CD4-positive, alpha-beta T cell (primary cell): ENCODE data around the gene HNRNPC. TPM values are rescaled to one million over a fixed set of nuclear protein-coding genes. Genes with fewer than 3 reads are reported as not detected.
"Not testable (repeated sequence)": the region's sequence is repeated elsewhere in the genome, so short reads cannot be mapped to it uniquely, and the experiment has no call there.

Experiments
- ATAC-seq: fragments of 200-7000 bp; cut with Tn5 transposase; one replicate; pipeline ENCODE4 v1.10.0; 2022; ENCODE audit warnings: mild to moderate bottlenecking; ENCODE audit not compliant: poor library complexity
- CTCF ChIA-PET: fragments of 350-600 bp; sonication (Branson Sonifier 250); formaldehyde crosslinking; loops from one replicate; lab custom pipeline; 2021; ENCODE audit warnings: antibody characterized with exemption, inconsistent platforms; lab: Charles Lee
- POLR2A ChIA-PET: fragments of 350-600 bp; sonication (Branson Sonifier 250); formaldehyde crosslinking; loops from one replicate; lab custom pipeline; 2021; ENCODE audit warnings: antibody characterized with exemption, inconsistent platforms; lab: Charles Lee
- DNase-seq, 14 experiments: peaks; one replicate each; pipeline ENCODE4 v3.0.0-alpha.2; 2013 to 2020; ENCODE audit warnings: mixed read lengths in 2 of 14
- H3K27ac ChIP-seq, 2 donors: one replicate each; pipeline versions ENCODE4 v1.5.1 to v1.7.0; 2013; ENCODE audit warnings: low read length in 2 of 2, low read depth in 1 of 2, mild to moderate bottlenecking in 1 of 2
- H3K27me3 ChIP-seq, 2 experiments: 1 replicate in 1 of 2; 2 replicates in 1 of 2; pipeline versions ENCODE4 v1.6.1 to v1.7.0; 2013; ENCODE audit warnings: low read length in 2 of 2, control low read depth in 1 of 2, mild to moderate bottlenecking in 1 of 2, moderate library complexity in 1 of 2; ENCODE audit not compliant: insufficient read depth in 2 of 2, control insufficient read depth in 1 of 2
- H3K36me3 ChIP-seq: one replicate; pipeline ENCODE4 v1.6.1; 2013; ENCODE audit warnings: low read length, control low read depth; ENCODE audit not compliant: insufficient read depth
- H3K4me1 ChIP-seq: one replicate; pipeline ENCODE4 v1.6.1; 2013; ENCODE audit warnings: low read length, control low read depth; ENCODE audit not compliant: insufficient read depth
- H3K4me3 ChIP-seq: one replicate; pipeline ENCODE4 v1.5.1; 2013; ENCODE audit warnings: mild to moderate bottlenecking, low read length, moderate library complexity
- H3K9me3 ChIP-seq, 2 experiments: 1 replicate in 1 of 2; 2 replicates in 1 of 2; pipeline versions ENCODE4 v1.6.1 to v1.7.0; 2013; ENCODE audit warnings: low read length in 2 of 2, mild to moderate bottlenecking in 2 of 2, control low read depth in 1 of 2, moderate library complexity in 1 of 2; ENCODE audit not compliant: control insufficient read depth in 1 of 2, insufficient read depth in 1 of 2
- H3K27ac Mint-ChIP-seq: one replicate; pipeline ENCODE4 v1.8.0; 2020; ENCODE audit warnings: mixed read lengths
- H3K27me3 Mint-ChIP-seq: one replicate; pipeline ENCODE4 v1.8.0; 2021; ENCODE audit warnings: mixed read lengths
- H3K36me3 Mint-ChIP-seq: one replicate; pipeline ENCODE4 v1.8.0; 2021; ENCODE audit warnings: low read depth, mixed read lengths
- H3K4me1 Mint-ChIP-seq: one replicate; pipeline ENCODE4 v1.8.0; 2021; ENCODE audit warnings: low read depth, mixed read lengths
- H3K4me3 Mint-ChIP-seq: one replicate; pipeline ENCODE4 v1.8.0; 2020; ENCODE audit warnings: mild to moderate bottlenecking, mixed read lengths
- H3K9me3 Mint-ChIP-seq: one replicate; pipeline ENCODE4 v1.8.0; 2020; ENCODE audit warnings: mixed read lengths
- CTCF ChIP-seq: fragments of 200-600 bp; IDR thresholded peaks from one replicate; pipeline ENCODE4 v1.8.0; 2022; ENCODE audit warnings: antibody characterized with exemption, mild to moderate bottlenecking
- intact Hi-C, 2 experiments: fragments of 100-400 bp; cut with DNase I in 1 of 2; cut with micrococcal nuclease in 1 of 2; formaldehyde crosslinking; loops; one replicate each; pipeline versions ENCODE4 v1.15.1 to v1.9.0; 2023 to 2025; cut with DNase I, micrococcal nuclease
- total RNA-seq, 174 experiments: library from RNA in 2 of 174; stranded (reverse) in 2 of 174; gene quantifications; one replicate each; pipeline ENCODE4 v1.2.3 and lab custom pipeline; 2021 to 2026

The HNRNPC gene
- total RNA-seq, 2 experiments from 2014 or later, result 507 to 528 TPM

- TF ChIP-seq CTCF, result no peak
- H3K36me3 Mint-ChIP-seq, result no peaks in the 10 kb centered on the region
- Histone ChIP-seq H3K27ac (no peak within 1 kb of the TSS), H3K4me3 (no peak within 1 kb of the TSS), H3K27me3 (no peaks in the 10 kb centered on the region), H3K9me3 (no peaks in the 10 kb centered on the region), H3K4me1 (peaks cover 5% of the 10 kb centered on the region), H3K36me3 (no peaks in the 10 kb centered on the region)
- ChIA-PET CTCF (no interaction called here), POLR2A (interaction anchor here (0.7 kb wide), 1 partner anchor 10 kb away, joined by 4 read pairs; no protein-coding TSS in a partner anchor)
- H3K27me3 Mint-ChIP-seq, result peaks cover 5% of the 10 kb centered on the region
- H3K27ac Mint-ChIP-seq, result no peak within 1 kb of the TSS
- peaks cover 5% of the 10 kb centered on the region for H3K4me1 Mint-ChIP-seq
- H3K4me3 Mint-ChIP-seq, result no peak within 1 kb of the TSS
- intact Hi-C loops, result no loop called here
- H3K9me3 Mint-ChIP-seq, result no peaks in the 10 kb centered on the region
- DNase-seq (no peak), ATAC-seq (no peak)
These were observed 10.5 kb upstream of the HNRNPC start, which contains the start of gene RPGRIP1 for GRCh38 chr14:21279783-21280182. Gene RPGRIP1 (plus strand): TSS chr14:21280083. CDS start chr14:21287977, 7,894 bp downstream.

GRCh38 chr14:21278632-21279031 lies 9.4 kb upstream of the HNRNPC start:
- Histone ChIP-seq H3K4me3 (no peak overlapping the region), H3K27ac (no peak overlapping the region), H3K9me3 (no peaks in the 10 kb centered on the region), H3K4me1 (peaks cover 5% of the 10 kb centered on the region), H3K36me3 (no peaks in the 10 kb centered on the region), H3K27me3 (no peaks in the 10 kb centered on the region)
- H3K4me3 Mint-ChIP-seq, result no peak overlapping the region
- ChIA-PET CTCF (interaction anchor here (0.5 to 0.8 kb wide), 4 partner anchors 8 to 51 kb away, joined by 3 read pairs; no protein-coding TSS in a partner anchor), POLR2A (no interaction called here)
- TF ChIP-seq CTCF, result no peak
- H3K27ac Mint-ChIP-seq, result no peak overlapping the region
- H3K4me1 Mint-ChIP-seq, result peaks cover 5% of the 10 kb centered on the region
- H3K36me3 Mint-ChIP-seq, result no peaks in the 10 kb centered on the region
- ATAC-seq (no peak), DNase-seq (no peak)
- no peaks in the 10 kb centered on the region for H3K9me3 Mint-ChIP-seq
- H3K27me3 Mint-ChIP-seq, result no peaks in the 10 kb centered on the region
- intact Hi-C loops, result no loop called here

DNA sequence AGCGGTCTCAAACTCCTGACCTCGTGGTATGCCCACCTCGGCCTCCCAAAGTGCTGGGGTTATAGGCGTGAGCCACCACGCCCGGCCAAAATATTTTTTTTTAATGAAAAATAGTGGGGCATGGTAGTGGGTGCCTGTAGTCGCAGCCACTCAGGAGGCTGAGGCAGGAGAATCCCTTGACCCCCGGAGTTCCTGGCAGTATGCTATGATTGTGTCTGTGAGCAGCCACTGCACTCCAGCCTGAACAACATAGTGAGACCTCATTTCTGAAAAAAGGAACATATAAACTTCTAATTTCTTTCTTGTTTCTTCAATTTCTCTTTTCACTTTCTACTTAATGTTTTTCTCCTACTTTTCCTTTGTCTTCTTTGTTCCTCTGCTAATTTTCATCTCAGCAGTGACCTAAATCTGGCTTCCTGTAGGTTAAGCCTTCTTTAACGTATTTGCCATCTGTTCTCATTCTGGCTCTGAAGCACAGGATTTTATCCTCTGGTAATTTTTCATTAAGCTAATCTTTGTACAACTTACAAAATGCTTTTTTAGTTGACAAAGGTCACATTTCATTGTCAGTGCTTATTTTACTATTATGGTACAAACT lies 6.1 kb upstream of the HNRNPC start:
- no peaks in the 10 kb centered on the region for H3K9me3 Mint-ChIP-seq
- ATAC-seq (no peak), DNase-seq (no peak)
- Histone ChIP-seq H3K4me1 (peaks cover 6% of the 10 kb centered on the region), H3K27ac (no peak overlapping the region), H3K27me3 (no peaks in the 10 kb centered on the region), H3K4me3 (no peak overlapping the region), H3K9me3 (no peaks in the 10 kb centered on the region), H3K36me3 (no peaks in the 10 kb centered on the region)
- CTCF ChIA-PET, result no interaction called here
- H3K27me3 Mint-ChIP-seq, result no peaks in the 10 kb centered on the region
- intact Hi-C loops, result no loop called here
- no peak for TF ChIP-seq CTCF
- H3K4me3 Mint-ChIP-seq, result no peak overlapping the region
- POLR2A ChIA-PET, result interaction anchor here (1.2 kb wide), 1 partner anchor 13 kb away, joined by 4 read pairs; no protein-coding TSS in a partner anchor
- H3K27ac Mint-ChIP-seq, result no peak overlapping the region
- no peaks in the 10 kb centered on the region for H3K36me3 Mint-ChIP-seq
- peaks cover 5% of the 10 kb centered on the region for H3K4me1 Mint-ChIP-seq

GRCh38 chr14:21272661-21273060 lies 3.4 kb upstream of the HNRNPC start:
- H3K27me3 Mint-ChIP-seq, H3K27ac Mint-ChIP-seq: not testable (repeated sequence)
- H3K36me3 Mint-ChIP-seq, result peaks cover 21% of the 10 kb centered on the region

More at GRCh38 chr14:21272661-21273060, 3.4 kb upstream of the HNRNPC start:
- H3K4me1 Mint-ChIP-seq, result peaks cover 20% of the 10 kb centered on the region
- H3K36me3 ChIP-seq, ATAC-seq, intact Hi-C loops, H3K27ac ChIP-seq, DNase-seq, H3K9me3 ChIP-seq, H3K4me3 ChIP-seq, H3K9me3 Mint-ChIP-seq, H3K4me3 Mint-ChIP-seq, H3K27me3 ChIP-seq: not testable (repeated sequence)
- CTCF ChIA-PET, result interaction anchor here (0.6 kb wide), 1 partner anchor 1916 kb away, joined by 5 read pairs; no protein-coding TSS in a partner anchor
- peaks cover 13% of the 10 kb centered on the region for H3K4me1 ChIP-seq
- POLR2A ChIA-PET, result interaction anchor here (1.3 kb wide), 1 partner anchor 17 kb away, joined by 3 read pairs; no protein-coding TSS in a partner anchor
